HCEC 1CT (cell line): ENCODE results near the gene CCL24.
"Not testable (repeated sequence)": the region's sequence is repeated elsewhere in the genome, so short reads cannot be mapped to it uniquely, and the experiment has no call there.

ENCODE experiments used
- DNase-seq: peaks from one replicate; pipeline ENCODE4 v3.0.0-alpha.2; 2017

Gene CCL24

DNA sequence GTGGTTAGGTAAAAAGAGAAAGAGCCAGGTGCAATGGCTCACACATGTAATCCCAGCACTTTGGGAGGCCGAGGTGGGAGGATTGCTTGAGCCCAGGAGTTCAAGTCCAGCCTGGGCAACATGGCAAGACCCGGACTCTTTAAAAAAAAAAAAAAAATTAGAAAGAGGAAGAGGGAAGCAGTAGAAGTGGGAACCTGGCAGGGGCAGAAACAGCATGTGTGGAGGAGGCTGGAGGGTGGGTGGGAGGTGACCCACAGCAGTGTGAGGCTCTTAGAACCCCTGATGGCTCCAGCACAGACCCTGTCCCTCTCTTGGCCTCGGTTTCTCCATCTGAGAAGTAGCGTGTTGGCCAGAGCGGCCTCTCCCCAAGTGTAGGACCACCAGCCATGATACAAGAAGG is 4.9 kb upstream of the CCL24 start:
- DNase-seq, result no peak

DNA sequence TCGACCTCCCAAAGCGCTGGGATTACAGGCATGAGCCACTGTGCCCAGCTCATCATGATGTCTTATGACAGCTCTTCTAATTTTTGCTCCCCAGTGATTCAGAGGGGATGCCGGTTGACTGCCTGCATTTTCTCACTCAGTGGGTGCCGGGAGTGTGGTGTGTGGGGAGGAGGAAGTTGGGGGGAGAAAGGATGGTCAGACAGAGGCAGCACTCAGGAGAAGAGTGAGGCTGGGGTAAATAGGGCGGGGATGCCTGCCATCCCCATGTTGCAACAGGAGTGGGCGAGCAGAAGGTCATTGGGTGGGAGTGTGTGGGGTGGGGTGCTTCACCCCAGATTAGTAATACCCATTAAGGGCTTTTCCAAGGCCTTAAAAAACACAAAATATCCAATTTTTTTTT is 3.5 kb upstream of the CCL24 start:
- DNase-seq, result no peak

DNA sequence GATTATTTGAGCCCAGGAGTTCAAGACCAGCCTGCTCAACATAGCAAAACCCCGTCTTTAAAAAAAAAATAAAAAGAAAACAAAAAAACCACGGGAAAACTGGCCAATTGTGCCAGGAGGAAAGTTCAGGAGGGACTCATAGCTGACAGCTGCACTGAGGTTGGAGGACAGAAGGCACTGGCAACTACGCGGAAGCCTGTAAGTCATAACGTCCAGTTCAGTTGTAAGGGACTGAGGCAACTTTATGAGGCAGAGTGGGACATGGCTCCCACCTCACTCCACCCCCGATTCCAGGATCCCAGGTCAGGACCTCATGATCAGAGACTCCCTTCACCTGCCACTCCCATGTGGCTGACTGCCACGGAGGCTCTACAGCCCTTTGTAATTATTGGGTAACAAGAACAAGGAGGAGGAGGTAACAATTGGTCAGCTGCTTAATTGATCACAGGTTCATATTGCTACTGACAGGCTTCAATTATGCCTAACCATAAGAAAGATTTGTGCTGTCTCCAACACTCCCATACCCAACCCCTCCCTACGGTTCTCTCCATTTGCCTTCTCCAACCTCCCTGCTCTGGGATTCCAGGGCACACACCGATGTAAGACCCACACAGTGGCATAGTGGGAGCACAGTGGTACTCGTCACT is 1.9 kb upstream of the CCL24 start:
- DNase-seq, result no peak

DNA sequence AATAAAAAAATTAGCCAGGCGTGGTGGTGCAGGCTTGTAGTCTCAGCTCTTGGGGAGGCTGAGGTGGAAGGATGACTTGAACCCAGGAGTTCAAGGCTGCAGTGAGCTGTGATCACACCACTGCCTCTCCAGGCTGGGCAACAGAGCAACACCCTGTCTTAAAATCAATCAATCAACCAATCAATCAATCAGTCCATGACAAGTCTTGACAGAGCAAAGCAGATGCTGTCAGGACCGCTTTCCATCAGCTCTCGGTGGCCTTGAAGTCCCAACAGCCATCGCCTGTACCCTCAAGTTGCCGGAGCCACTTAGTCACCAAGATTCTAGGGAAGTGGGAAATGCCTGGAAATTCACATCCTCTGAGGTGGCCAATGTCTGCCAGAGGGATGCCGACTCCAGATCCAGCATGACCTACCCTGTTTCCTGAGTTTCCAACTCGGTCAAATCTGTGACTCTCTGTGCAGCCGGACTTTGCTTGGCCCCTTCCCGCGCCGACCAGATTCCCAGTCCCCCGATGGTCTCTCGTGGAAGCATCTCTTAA is 871 bp upstream of the CCL24 start:
- DNase-seq, result peak; percentile 13

DNA sequence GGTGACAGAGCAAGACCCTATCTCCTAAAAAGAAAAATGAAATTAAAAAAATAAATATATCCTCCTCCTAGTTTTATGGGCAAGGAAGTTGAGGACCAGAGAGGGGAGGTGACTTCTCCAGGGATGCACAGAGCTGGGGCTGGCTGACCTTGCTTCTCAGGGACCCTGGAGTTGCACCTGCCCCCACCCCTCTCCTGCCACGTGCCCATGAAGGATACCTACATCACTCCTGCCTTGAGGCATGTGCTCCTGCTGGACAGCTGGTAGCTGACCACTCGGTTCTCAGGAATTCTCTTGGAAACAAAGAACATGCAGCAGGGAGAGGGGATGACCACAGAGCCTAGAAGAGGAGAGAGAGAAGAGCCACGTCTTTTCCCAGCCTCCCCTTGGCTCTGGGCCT is 522 bp downstream of the CCL24 start:
- DNase-seq, result peak; percentile 8

DNA sequence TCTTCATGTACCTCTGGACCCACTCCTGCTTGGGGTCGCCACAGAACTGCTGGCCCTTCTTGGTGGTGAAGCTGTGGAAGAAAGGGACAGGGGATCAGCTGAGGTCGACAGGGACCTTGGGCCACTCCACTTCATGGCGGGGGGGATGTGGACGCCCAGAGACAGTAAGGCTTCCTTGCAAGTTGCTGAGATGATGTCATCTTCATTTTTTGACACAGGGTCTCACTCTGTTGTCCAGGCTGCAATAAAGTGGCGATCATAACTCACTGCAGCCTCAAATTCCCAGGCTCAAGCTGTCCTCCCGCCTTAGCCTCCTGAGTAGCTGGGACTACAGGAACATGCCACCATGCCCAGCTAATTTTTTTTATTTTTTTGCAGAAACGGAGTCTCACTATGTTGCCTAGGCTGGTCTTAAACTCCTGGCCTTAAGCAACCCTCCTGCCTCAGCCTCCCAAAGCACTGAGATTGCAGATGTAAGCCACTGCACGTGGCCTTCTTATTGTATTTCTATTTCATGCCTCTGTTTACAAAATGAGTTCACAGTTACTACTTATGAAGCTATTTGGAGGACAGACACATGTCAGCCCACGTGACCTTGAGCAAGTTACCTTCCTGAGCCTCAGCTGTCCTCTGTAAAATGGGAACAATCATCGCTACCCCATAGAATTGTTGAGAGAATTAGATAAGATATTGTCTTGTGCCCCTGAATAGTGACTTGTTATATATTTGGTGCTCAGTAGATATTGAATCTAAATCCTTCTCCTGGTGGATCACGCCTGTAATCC is 1.5 kb downstream of the CCL24 start:
- DNase-seq, result no peak

DNA sequence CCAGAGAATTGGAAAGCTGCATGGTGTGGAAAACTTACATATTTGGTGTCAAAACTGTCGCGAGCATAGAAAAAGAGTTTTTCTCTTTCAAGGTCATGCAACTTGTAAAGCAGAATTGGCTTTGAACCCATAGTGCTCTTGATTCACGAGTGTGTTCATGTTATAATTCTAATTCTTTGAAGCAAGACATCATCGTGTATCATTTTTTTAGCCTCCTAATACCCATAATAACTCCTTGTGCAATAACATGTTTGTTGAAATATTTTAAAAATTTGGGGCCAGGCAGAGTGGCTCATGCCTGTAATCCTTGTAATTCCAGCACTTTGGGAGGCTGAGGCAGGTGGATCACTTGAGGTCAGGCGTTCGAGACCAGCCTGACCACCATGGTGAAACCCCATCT is 4.2 kb downstream of the CCL24 start:
- no peak for DNase-seq

DNA sequence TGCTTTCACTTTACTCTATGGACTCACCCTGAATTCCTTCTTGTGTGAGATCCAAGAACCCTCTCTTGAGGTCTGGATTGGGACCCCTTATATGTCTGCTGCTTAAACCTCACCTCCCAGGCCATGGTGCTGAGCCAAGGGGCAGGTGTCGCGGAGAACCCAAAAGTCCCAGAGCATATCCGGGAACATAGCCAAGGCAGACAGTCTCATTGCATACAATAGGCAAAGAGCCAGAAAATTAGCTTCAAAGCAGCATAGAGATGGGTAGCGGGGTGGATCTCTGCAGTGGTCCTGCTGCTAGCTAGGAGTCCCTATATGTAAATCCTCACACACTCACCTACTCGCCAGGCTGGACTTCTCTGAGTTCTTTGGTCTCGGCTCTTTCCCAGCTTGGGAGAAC is 5.5 kb downstream of the CCL24 start:
- no peak for DNase-seq

DNA sequence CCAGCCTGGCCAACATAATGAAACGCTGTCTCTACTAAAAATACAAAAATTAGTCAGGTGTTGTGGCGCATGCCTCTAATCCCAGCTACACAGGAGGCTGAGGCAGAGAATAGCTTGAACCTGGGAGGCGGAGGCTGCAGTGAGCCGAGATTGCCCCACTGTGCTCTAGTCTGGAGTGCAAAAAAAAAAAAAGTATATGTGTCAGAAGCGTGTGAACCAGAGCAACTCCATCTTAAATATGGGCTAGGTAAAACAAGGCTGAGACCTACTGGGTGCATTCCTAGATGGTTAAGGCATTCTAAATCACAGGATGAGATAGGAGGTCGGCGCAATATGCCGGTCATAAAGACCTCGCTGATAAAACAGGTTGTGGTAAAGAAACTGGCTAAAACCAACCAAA is 6.2 kb downstream of the CCL24 start:
- no peak for DNase-seq

DNA sequence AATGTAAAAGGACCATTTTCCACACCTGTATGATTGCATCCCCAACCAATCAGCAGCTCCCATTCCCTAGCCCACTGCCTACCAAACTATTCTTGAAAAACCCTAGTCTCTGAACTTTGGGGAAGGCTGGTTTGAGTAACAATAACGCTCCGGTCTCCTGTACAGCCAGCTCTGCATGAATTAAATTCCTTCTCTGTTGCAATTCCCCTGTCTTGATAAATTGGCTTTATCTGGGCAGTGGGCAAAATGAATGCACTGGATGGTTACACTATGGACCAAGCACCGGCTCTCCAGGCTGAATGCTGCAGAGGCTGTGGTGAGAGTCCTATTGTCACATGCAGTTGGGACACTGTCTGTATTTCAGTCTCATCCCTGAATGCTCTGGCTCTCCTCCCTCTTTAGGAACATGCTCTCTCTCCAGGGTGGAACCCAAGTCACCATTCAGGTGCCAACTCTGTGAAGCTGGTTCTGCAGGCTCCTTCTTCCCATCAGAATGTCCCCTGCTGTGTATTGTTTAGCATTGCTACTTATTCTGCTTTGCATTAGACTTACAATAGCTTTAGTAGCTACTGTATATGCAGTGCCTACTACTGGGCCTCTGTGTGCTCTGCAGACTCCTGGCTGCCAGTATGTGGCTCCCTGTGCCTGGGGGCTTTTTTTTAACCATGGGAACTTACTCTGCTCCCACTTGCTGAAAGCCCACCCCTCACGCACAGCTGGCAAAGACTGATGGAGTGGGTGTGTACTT is 6.9 kb downstream of the CCL24 start:
- DNase-seq, result no peak

DNA sequence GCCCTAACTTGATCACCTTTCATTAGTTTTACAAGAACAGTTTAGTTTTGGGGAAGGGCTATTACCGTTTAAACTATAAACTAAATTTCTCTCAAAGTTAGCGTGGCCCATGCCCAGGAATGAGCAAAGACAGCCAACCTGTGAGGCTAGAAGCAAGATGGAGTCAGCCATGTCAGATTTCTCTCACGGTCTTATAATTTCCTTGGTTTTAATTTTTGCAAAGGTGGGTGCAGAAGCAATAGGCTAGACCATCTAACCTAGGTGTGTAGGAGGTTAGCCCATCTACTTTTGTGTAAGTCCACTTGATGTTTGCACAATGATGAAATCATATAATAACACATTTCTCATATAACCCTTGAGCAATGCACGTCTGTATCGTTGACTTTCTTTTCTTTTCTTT is 8.9 kb downstream of the CCL24 start:
- DNase-seq, result no peak

DNA sequence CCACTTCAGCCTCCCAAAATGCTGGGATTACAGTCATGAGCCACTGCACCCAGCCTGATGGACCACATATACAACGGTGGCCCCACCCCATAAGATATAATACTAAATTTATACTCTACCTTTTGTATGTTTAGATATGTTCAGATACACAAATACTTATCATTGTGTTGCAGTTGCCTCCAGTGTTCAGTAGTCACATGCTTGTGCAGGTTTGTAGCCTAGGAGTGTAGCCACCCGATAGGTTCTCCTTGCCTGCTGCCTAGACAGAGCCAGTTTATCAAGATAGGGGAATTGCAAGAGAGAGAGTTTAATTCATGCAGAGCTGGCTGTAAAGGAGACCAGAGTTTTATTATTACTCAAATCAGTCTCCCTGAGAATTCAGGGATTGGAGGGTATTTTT is 9.6 kb downstream of the CCL24 start:
- DNase-seq, result no peak

DNA sequence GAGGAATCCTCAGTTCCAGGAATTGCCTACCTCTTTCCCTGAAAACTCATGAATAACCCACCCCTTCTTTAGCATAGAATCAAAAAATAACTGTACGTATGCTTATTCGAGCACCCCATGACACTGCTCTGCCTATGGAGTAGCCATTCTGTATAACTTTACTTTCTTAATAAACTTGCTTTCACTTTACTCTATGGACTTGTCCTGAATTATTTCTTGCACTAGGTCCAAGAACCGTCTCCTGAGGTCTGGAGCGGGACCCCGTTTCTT is 11.1 kb downstream of the CCL24 start:
- no peak for DNase-seq

DNA sequence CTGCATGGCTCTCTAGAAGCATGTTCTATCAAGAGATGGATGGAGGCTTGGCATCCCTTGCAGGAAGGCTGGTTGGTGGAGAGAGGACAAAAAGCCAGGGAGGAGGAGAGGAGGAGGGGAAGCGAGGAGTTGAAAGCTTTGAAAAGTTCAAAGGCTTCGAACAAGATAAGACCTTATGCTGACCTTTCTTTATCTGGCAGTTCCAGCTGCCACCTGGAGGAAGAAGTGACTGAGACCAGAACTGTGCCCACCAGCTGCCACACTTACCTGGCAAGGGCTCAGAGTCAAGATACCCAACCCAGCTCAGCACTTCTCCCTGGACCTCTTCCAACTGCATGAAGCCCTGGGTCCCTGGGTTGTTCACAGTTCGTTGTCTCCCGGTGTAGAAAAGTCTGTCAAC is 14.8 kb downstream of the CCL24 start:
- DNase-seq, result no peak

DNA sequence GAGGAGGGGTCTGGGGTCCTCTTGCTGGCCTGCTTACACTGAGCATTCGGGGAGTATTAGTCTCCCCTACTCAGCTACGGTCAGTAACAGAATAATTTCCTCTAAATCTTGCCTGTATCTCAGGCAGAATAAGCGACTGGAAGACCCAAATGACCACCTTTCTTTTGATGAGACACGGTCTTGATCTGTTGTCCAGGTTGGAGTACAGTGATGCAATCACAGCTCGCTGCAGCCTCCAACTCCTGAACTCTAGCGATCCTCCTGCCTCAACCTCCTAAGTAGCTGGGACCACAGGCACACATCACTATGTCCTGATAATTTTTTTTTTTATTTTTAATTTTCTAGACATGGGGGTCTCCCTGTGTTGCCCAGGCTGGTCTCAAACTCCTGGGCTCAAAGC is 17.2 kb downstream of the CCL24 start:
- no peak for DNase-seq

DNA sequence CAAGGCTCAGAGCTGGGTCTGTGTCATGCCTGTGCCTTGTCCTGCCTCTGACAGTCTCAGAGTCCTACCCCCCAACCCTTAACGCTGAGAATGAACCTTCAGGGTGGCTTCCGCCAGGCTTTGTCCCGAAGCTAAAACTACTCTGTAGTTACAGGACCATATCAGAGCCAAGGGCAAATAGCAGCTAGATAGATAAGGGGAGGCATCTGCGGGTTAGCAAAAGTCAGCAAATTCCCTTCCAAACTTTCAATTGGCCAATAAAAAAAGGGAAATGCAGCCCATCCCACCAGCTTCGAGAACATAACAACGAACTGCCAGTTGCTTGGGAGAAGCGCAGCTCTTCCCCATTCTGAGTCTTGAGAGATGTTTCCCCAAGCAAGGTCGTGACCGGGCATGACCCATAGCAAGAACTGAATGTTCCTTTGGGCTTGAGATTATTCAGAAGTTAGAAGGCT is 17.7 kb downstream of the CCL24 start:
- DNase-seq, result no peak

DNA sequence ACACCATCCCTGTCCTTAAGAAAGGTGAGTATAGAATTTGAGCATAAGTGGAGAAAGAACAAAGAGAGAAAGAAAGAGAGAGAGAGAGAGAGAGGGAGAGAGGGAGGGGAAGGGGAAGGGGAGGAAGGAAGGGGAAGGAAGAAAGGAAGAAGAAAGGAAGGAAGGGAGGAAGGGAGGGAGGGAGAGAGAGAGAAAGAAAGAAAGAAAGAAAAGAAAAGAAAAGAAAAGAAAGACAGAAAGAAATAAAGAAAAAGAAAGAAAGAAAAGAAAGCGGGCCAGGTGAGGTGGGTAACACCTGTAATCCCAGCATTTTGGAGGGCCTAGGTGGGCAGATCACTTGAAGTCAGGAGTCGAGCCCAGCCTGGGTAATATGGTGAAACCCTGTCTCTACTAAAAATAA is 19.9 kb downstream of the CCL24 start:
- DNase-seq, result no peak

DNA sequence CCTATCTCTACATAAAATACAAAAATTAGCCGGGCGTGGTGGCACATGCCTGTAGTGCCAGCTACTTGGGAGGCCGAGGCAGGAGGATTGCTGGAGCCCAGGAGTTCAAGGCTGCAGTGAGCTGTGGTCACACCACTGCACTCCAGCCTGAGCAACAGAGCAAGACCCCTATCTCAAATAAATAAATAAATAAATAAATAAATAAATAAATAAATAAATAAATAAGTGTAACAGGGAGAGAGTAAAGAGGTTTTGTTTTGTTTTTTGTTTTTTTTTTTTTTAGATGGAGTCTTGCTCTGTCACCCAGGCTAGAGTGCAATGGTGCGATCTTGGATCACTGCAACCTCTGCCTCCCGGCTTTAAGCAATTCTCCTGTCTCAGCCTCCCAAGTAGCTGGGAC is 21.0 kb downstream of the CCL24 start:
- DNase-seq, result not testable (repeated sequence)

DNA sequence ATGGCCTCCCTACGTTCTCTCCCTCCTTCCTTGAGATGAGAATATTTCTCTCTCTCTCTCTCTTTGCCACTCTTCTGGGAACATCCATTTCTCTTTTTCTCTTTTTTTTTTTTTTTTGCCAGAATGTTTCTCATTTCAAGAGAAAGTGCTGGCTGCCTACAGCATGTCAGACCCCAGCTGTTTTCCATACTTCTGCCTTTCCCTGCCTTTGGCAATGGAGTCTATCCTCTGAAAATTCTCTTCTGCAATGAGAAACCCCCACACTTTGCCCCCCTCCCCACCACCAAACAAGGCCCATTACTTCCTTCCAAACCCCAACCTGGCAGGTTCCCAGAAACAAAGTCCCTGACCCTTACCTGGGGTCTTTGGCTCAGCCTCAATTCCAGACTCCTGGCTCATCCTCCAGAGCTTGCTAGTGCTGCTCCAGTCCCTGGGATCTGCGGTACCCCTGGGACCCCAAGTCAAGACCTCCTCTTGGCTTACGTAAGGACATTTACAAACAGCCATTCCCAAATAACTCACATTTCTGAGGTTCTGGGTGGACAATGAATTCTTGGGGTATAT is 24.2 kb downstream of the CCL24 start:
- no peak for DNase-seq

DNA sequence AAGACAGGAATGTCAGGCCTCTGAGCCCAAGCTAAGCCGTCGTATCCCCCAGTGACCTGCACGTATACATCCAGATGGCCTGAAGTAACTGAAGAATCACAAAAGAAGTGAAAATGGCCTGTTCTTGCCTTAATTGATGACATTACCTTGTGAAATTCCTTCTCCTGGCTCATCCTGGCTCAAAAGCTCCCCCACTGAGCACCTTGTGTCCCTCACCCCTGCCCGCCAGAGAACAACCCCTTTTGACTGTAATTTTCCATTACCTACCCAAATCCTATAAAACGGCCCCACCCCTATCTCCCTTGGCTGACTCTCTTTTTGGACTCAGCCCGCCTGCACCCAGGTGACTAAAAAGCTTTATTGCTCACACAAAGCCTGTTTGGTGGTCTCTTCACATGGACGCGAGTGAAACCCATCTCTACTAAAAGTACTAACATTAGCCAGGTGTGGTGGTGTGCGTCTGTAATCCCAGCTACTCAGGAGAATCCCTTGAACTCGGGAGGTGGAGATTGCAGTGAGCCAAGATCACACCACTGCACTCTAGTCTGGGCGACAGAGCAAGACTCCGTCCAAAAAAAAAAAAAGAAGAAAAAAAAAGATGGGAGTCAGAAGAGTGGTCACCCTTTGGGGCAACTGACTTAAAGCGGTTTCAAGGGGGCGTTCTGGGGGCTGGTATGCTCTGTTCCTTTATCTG is 25.3 kb downstream of the CCL24 start:
- not testable (repeated sequence) for DNase-seq

DNA sequence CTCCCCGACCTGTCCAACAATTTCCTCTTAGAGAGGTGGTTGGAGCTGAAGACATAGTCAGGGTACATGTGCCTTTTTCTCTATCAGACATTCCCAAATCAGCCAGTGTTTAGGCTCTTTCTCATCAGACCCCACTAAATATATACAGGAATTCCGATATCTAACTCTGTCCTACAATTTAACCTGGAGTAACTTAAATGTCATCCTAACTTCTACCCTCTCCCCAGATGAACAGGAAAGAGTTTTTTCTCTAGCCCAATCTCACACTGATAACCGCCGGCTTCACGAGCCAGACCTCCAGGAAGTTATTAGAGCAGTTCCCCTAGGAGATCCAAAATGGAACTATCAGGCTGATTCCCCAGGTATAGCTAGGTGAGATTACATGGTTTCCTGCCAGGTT is 30.5 kb downstream of the CCL24 start:
- DNase-seq, result not testable (repeated sequence)

DNA sequence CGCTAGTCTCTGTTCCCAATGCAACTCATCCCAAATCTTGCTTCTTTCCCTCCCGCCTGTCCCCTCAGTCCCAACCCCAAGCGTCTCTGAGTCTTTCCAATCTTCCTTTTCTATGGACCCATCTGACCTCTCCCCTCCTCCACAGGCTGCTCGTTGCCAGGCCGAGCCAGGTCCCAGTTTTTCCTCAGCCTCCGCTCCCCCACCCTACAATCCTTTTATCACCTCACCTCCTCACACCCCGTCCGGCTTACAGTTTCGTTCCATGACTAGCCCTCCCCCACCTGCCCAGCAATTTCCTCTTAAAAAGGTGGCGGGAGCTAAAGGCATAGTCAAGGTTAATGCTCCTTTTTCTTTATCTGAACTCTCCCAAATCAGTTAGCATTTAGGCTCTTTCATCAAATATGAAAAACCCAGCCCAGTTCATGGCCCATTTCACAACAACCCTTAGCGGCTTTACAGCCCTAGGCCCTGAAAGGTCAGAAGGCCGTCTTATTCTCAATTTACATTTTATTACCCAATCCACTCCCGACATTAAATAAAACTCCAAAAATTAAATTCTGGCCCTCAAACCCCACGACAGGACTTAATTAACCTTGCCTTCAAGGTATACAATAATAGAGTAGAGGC is 32.8 kb downstream of the CCL24 start:
- DNase-seq, result not testable (repeated sequence)

DNA sequence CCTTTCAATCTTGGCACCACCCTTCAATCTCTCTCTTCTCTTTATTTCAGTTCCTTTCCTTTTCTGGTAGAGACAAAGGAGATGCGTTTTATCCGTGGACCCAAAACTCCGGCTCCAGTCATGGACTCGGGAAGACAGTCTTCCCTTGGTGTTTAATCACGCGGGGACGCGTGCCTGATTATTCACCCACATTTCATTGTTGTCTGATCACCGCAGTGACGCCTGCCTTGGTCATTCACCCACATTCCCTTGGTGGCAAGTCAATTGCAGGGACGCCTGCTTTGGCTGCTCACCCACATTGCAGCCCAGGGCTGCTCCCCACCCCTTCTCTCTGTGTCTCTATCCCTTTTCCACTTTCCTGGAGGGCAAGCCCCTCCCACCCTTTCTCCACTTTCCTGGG is 34.1 kb downstream of the CCL24 start:
- DNase-seq, result peak; percentile 43
